ENCODE results near the gene ASCL3. TPM values are rescaled to one million over a fixed set of nuclear protein-coding genes. Genes with fewer than 3 reads are reported as not detected.
"Not testable (repeated sequence)": the region's sequence is repeated elsewhere in the genome, so short reads cannot be mapped to it uniquely, and the experiment has no call there.

Gene ASCL3
- not detected for total RNA-seq
- long read RNA-seq, partial matches to known transcripts, result 0 of 1 reads
- long read RNA-seq, other reads (novel, unspliced or antisense), result 0 of 1 reads

DNA sequence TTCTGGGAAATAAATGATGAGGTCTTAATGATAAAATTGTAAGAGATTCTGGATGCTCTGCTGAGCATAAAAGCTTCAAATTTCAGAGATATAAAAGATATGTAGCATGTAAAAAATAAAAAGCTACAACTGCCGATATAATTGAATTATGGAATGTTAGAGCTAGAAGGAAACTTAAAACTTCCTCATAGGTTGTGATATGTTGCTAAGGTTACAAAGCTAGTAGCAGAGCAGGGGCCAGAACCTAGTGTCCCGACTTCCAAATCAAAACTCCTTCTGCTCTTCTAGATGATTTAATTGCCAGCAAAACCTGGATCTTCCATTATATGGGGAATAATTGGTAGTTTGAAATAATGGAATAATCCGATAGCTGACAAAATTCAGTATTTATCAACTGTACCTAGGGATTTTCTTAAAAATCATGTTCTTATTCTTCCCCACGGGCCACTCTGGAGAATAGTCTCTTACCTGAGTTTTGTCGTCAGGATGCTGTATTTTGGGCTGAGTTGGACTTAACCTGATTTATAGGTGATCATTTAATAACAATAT, at the start of gene ASCL3:
TSS of gene ASCL3 (minus strand) at position 499 of the 549 bp plus-strand sequence. CDS start 4,855 bp downstream, outside the sequence.
- ATAC-seq (no peak), DNase-seq (no peak)
- H3K36me3 ChIP-seq, result peaks cover 9% of the 10 kb centered on the region
- no peaks in the 10 kb centered on the region for H3K27me3 ChIP-seq
- no peak within 1 kb of the TSS for H3K27ac ChIP-seq
- H3K9me3 ChIP-seq, result no peaks in the 10 kb centered on the region
- H3K4me3 ChIP-seq, result no peak within 1 kb of the TSS
- no peaks in the 10 kb centered on the region for H3K4me1 ChIP-seq
- TF ChIP-seq, protein P1, sequence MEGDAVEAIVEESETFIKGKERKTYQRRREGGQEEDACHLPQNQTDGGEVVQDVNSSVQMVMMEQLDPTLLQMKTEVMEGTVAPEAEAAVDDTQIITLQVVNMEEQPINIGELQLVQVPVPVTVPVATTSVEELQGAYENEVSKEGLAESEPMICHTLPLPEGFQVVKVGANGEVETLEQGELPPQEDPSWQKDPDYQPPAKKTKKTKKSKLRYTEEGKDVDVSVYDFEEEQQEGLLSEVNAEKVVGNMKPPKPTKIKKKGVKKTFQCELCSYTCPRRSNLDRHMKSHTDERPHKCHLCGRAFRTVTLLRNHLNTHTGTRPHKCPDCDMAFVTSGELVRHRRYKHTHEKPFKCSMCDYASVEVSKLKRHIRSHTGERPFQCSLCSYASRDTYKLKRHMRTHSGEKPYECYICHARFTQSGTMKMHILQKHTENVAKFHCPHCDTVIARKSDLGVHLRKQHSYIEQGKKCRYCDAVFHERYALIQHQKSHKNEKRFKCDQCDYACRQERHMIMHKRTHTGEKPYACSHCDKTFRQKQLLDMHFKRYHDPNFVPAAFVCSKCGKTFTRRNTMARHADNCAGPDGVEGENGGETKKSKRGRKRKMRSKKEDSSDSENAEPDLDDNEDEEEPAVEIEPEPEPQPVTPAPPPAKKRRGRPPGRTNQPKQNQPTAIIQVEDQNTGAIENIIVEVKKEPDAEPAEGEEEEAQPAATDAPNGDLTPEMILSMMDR (IDR thresholded peaks at IDR 0.05), result no peak
- intact Hi-C loops (cut with DNase I), result no loop called here

DNA sequence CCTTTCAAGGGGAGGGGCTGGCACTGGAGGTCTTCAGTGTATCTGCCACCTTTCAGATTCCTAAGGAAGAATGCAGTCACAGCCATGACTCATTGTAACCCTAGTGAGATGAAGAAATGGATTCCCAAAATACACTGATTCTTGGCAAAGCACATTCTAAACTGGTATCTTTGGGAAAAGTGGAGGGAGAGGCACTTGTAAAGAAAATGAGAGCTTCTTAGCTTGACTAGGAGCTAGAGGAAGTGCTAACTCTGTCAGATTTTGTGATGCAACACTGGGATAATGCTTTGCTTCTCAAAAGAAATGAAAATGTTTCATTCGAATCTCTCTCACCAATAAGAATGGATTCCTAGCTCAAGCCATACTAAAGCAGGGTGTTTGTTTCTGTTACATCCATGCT, 46.6 kb upstream of the ASCL3 start:
- TF ChIP-seq, protein P1 (IDR thresholded peaks at IDR 0.05), result no peak
- no peaks in the 10 kb centered on the region for H3K27me3 ChIP-seq
- intact Hi-C loops (cut with DNase I), result no loop called here
- no peaks in the 10 kb centered on the region for H3K36me3 ChIP-seq
- H3K9me3 ChIP-seq, result no peaks in the 10 kb centered on the region
- H3K4me1 ChIP-seq, result no peaks in the 10 kb centered on the region
- no peak for ATAC-seq
- no peak overlapping the region for H3K4me3 ChIP-seq
- H3K27ac ChIP-seq, result no peak overlapping the region
- DNase-seq, result no peak

DNA sequence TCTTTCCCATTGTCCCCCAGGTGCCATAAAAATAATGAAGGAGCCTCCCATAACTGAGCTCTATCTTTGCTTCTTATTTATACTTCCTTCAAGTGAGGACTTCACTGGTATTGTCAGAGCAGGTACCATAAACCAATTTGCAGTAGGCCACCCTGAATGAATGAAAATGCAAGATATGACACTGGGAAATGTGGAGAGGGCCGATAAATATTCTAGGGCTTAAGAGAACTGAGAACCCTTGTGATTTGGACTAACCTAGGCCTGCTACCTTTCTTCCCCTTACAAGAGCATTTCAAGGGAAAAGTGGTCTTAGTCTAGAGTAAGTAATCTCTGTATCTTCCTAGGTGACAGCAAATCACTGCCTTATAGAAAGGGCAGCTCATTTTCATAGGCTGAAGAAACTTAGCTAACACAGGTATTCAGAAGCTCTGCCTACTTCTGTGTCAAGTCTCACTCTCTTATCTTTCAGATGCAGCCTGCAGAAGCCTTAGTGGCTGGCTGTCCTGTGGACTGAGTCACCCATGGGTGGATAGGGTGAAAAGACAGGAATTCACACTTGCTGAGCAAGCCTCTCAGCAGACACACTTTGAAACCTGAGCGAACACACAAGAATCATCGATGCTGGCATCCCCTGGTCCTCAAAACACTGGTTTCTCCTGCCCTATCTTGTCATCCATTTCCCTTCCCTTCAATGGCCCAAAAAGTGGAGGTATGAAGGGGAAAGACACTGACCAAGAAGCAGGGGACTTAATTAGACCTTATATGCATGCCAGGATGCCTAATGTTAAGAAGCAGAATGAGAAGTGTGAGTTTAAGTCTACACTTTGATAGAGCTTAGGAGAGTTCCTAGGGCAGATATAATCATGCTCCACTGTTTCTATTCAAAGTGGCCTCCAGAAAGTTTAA, 45.8 kb upstream of the ASCL3 start:
- ATAC-seq, result no peak
- intact Hi-C loops (cut with DNase I), result no loop called here
- no peaks in the 10 kb centered on the region for H3K9me3 ChIP-seq
- no peak overlapping the region for H3K27ac ChIP-seq
- no peak overlapping the region for H3K4me3 ChIP-seq
- H3K36me3 ChIP-seq, result no peaks in the 10 kb centered on the region
- no peaks in the 10 kb centered on the region for H3K4me1 ChIP-seq
- TF ChIP-seq, protein P1 (IDR thresholded peaks at IDR 0.05), result no peak
- DNase-seq, result no peak
- no peaks in the 10 kb centered on the region for H3K27me3 ChIP-seq

- DNase-seq (no peak), ATAC-seq (no peak)
- H3K9me3 ChIP-seq, result no peaks in the 10 kb centered on the region
- H3K4me3 ChIP-seq, result no peak overlapping the region
- intact Hi-C loops (cut with DNase I), result no loop called here
- no peaks in the 10 kb centered on the region for H3K4me1 ChIP-seq
- no peaks in the 10 kb centered on the region for H3K27me3 ChIP-seq
- H3K36me3 ChIP-seq, result no peaks in the 10 kb centered on the region
- H3K27ac ChIP-seq, result no peak overlapping the region
- TF ChIP-seq, protein P1 (IDR thresholded peaks at IDR 0.05), result no peak
Measured at GRCh38 chr11:8987446-8987845, 44.6 kb upstream of the ASCL3 start.

- H3K27me3 ChIP-seq; DNase-seq; H3K36me3 ChIP-seq; H3K4me1 ChIP-seq; H3K9me3 ChIP-seq; H3K4me3 ChIP-seq; intact Hi-C loops (cut with DNase I); ATAC-seq; H3K27ac ChIP-seq: not testable (repeated sequence)
Measured at GRCh38 chr11:8986772-8987171, 44.0 kb upstream of the ASCL3 start.

- Histone ChIP-seq H3K9me3 (no peaks in the 10 kb centered on the region), H3K4me1 (no peaks in the 10 kb centered on the region), H3K36me3 (no peaks in the 10 kb centered on the region), H3K27ac (no peak overlapping the region), H3K4me3 (no peak overlapping the region), H3K27me3 (no peaks in the 10 kb centered on the region)
- DNase-seq (no peak), ATAC-seq (no peak)
- TF ChIP-seq, protein P1 (IDR thresholded peaks at IDR 0.05), result no peak
- intact Hi-C loops (cut with DNase I), result no loop called here
Measured at GRCh38 chr11:8985462-8985861, 42.6 kb upstream of the ASCL3 start.

Measured in upper lobe of right lung (tissue), 1 donor.